Measurements from ENCODE around the gene MPV17. TPM values are rescaled to one million over a fixed set of nuclear protein-coding genes. Genes with fewer than 3 reads are reported as not detected.

MPV17 gene
- total and polyA plus RNA-seq, 7 donors: 11.9 to 29.0 (median 14.5) TPM

DNA sequence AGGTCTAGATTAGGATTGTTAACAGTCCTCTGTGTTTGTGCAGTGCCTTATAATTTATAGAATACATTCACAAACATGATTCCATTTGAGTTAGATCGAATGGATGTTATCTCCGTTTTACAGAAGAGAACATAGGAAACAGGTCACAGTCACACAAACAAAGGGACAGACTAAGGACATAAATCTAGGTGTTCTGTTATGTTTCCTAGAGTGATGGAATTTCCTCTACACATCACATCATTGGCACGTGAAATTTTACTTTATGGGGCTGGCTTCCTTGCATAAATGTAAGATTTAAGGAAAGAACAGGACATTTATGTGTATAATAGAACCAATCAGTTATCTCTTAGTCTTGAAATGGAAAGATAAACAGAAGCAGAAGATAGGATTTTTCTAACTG lies 34.3 kb downstream of the MPV17 start:
- Histone ChIP-seq H3K4me3 (peak overlapping the region; percentile 71), H3K27me3 (ENCODE audit: insufficient read depth in 3 of 3, low read length in 2 of 3) (no peaks in the 10 kb centered on the region), H3K9me3 (no peaks in the 10 kb centered on the region), H3K4me1 (peaks cover 63% of the 10 kb centered on the region), H3K36me3 (ENCODE audit: insufficient read depth in 1 of 2, low read depth in 1 of 2) (peaks cover 0 to 32% of the 10 kb centered on the region in 2 donors), H3K27ac (peak overlapping the region; percentile 93)
- WGBS, 3 donors: 17 to 28% (median 18%) methylated on average over 3 of the region's 3 CpGs
- intact Hi-C loops (cut with DNase I): loop anchor here in 1 of 2 donors (10.0 kb wide), 1 partner anchor 194 kb away; no protein-coding TSS in a partner anchor
- DNase-seq: no peak
- ATAC-seq: no peak
- TF ChIP-seq, protein P1, sequence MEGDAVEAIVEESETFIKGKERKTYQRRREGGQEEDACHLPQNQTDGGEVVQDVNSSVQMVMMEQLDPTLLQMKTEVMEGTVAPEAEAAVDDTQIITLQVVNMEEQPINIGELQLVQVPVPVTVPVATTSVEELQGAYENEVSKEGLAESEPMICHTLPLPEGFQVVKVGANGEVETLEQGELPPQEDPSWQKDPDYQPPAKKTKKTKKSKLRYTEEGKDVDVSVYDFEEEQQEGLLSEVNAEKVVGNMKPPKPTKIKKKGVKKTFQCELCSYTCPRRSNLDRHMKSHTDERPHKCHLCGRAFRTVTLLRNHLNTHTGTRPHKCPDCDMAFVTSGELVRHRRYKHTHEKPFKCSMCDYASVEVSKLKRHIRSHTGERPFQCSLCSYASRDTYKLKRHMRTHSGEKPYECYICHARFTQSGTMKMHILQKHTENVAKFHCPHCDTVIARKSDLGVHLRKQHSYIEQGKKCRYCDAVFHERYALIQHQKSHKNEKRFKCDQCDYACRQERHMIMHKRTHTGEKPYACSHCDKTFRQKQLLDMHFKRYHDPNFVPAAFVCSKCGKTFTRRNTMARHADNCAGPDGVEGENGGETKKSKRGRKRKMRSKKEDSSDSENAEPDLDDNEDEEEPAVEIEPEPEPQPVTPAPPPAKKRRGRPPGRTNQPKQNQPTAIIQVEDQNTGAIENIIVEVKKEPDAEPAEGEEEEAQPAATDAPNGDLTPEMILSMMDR (IDR thresholded peaks at IDR 0.05): no peak

DNA sequence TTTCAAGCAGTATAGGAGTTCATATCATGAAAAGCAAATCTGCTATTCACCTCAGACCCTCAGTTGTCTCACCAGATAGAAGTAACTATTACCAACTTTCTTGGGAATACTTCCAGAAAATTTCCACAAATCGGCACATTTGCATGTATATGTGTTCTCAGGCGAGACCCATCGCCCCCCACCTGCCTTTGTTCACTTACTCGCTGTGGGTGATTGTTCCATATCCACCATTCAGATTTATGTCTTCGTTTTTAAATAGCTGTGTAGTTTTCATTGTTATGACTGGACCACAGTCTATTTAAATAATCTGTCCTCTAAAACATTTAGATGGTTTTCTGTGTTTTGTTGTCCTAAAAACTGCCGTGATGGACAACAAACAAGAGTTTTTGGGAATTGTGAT lies 37.4 kb downstream of the MPV17 start:
- Histone ChIP-seq H3K9me3 (no peaks in the 10 kb centered on the region), H3K36me3 (ENCODE audit: insufficient read depth in 1 of 2, low read depth in 1 of 2) (peaks cover 0 to 32% of the 10 kb centered on the region in 2 donors), H3K27me3 (ENCODE audit: insufficient read depth in 3 of 3, low read length in 2 of 3) (no peaks in the 10 kb centered on the region), H3K4me3 (peak overlapping the region; percentile 71), H3K4me1 (peaks cover 44% of the 10 kb centered on the region), H3K27ac (peak overlapping the region; percentile 93)
- intact Hi-C loops (cut with DNase I): loop anchor here in 1 of 2 donors (10.0 kb wide), 1 partner anchor 191 kb away; no protein-coding TSS in a partner anchor
- no peak for DNase-seq
- TF ChIP-seq, protein P1 (IDR thresholded peaks at IDR 0.05): no peak
- no peak for ATAC-seq
- WGBS, 3 donors: 29 to 54% (median 33%) methylated on average over 6 of the region's 6 CpGs

DNA sequence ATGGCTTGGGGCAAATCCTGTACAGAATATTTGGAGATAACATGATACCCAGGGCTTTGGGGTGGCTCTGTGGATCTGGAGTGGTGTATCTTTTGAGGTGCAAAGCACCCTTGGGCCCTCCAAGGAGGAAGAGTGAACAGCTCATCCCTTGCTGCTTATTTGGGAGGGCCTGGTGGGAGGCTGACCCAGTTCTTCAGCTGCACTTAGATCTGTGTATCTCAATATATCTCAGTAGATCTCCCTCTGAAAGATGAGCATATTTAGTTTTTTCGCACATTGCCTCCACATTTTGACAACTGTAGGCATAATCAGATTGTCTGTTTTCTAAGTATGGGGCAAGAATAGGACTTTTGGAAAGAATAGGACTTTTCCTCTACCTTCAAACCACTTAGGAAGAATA lies 37.9 kb downstream of the MPV17 start:
- Histone ChIP-seq H3K4me1 (peaks cover 46% of the 10 kb centered on the region), H3K9me3 (no peaks in the 10 kb centered on the region), H3K36me3 (ENCODE audit: insufficient read depth in 1 of 2, low read depth in 1 of 2) (peaks cover 0 to 32% of the 10 kb centered on the region in 2 donors), H3K27me3 (ENCODE audit: insufficient read depth in 3 of 3, low read length in 2 of 3) (no peaks in the 10 kb centered on the region), H3K4me3 (peak overlapping the region; percentile 71), H3K27ac (peak overlapping the region; percentile 93)
- whole genome bisulfite sequencing, 3 donors: 44 to 82% (median 47%) methylated on average over 1 of the region's 1 CpG
- DNase-seq: no peak
- no peak for ATAC-seq
- intact Hi-C loops (cut with DNase I): loop anchor here in 1 of 2 donors (10.0 kb wide), 1 partner anchor 190 kb away; no protein-coding TSS in a partner anchor
- TF ChIP-seq, protein P1 (IDR thresholded peaks at IDR 0.05): no peak

DNA sequence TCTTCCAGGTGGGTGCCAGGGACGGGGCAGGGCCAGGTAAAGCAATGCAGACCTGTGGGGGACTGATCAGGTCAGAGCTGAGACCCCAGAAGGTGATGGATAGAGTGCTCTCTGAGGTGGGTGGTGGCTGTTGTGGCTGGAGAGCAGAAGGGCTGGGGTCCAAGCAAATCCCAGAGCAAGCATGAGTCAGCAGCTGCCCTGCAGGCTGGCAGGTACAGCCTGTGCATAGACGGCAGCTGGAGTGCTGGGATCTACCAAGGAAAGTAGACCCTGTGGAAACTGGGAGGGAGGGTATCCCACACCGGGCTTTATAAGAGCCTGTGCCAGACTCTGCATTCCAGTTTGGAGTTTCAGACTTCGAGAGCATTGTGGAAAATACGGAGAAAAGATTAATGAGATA lies 40.0 kb downstream of the MPV17 start:
- Histone ChIP-seq H3K4me1 (peaks cover 33% of the 10 kb centered on the region), H3K4me3 (peak overlapping the region; percentile 71), H3K27me3 (ENCODE audit: insufficient read depth in 3 of 3, low read length in 2 of 3) (no peaks in the 10 kb centered on the region), H3K9me3 (no peaks in the 10 kb centered on the region), H3K36me3 (ENCODE audit: insufficient read depth in 1 of 2, low read depth in 1 of 2) (peaks cover 0 to 21% of the 10 kb centered on the region in 2 donors), H3K27ac (peak overlapping the region; percentile 93)
- ATAC-seq (peak; percentile 69 to 74 (median 72)), DNase-seq (peak; percentile 53 to 86)
- WGBS, 3 donors: 14 to 28% (median 20%) methylated on average over 5 of the region's 5 CpGs
- TF ChIP-seq, protein P1 (IDR thresholded peaks at IDR 0.05): no peak
- intact Hi-C loops (cut with DNase I): loop anchor here in 1 of 2 donors (10.0 kb wide), 1 partner anchor 188 kb away; no protein-coding TSS in a partner anchor
